Endothelial cell of umbilical vein (primary cell): ENCODE measurements around the gene ZNF48. TPM values are rescaled to one million over a fixed set of nuclear protein-coding genes. Genes with fewer than 3 reads are reported as not detected.
A peak's percentile ranks its signal among the peaks of the same experiment; 100 is the strongest.

Experiments
- BruUV-seq: library from RNA; stranded (reverse); fragments of 400-500 nt; replicated peaks from 2 replicates; lab custom pipeline; 2021; lab: Mats Ljungman, UMichigan
- CTCF ChIA-PET: fragments of 300-600, 350-600 bp; sonication (Branson Sonifier 250); formaldehyde crosslinking; loops from one replicate; lab custom pipeline; 2021; ENCODE audit warnings: antibody characterized with exemption, inconsistent platforms; lab: Charles Lee
- POLR2A ChIA-PET: fragments of 300-600, 350-600 bp; sonication (Branson Sonifier 250); formaldehyde crosslinking; loops from one replicate; lab custom pipeline; 2021; ENCODE audit warnings: antibody characterized with exemption, inconsistent platforms; lab: Charles Lee
- DNase-seq: peaks from one replicate; pipeline ENCODE4 v3.0.0-alpha.2; 2011; ENCODE audit warnings: low read depth, low spot score
- FAIRE-seq: peaks from 2 replicates; lab custom pipeline; 2011; peaks lifted over from hg19 to GRCh38; lab: Jason Lieb, UNC
- H2AFZ ChIP-seq: 2 replicates; pipeline ENCODE4 v1.6.0; 2012; ENCODE audit warnings: low read depth, low read length, control low read depth, inconsistent platforms
- H3K27ac ChIP-seq: 2 replicates; pipeline ENCODE4 v1.5.1; 2011; ENCODE audit warnings: low read depth, mild to moderate bottlenecking, control low read depth, low read length, moderate library complexity; ENCODE audit not compliant: insufficient read depth
- H3K27me3 ChIP-seq, 2 experiments: 2 replicates each; pipeline versions ENCODE4 v1.6.0 to v1.6.1; 2011; ENCODE audit warnings: low read length in 2 of 2, mixed read lengths in 1 of 2; ENCODE audit not compliant: control insufficient read depth in 2 of 2, insufficient read depth in 2 of 2
- H3K36me3 ChIP-seq, 2 experiments: 2 replicates in 1 of 2; 3 replicates in 1 of 2; pipeline ENCODE4 v1.5.1; 2011; ENCODE audit warnings: low read length in 2 of 2, mild to moderate bottlenecking in 1 of 2, moderate library complexity in 1 of 2; ENCODE audit not compliant: control insufficient read depth in 2 of 2, insufficient read depth in 2 of 2; ENCODE audit errors: extremely low read depth in 1 of 2
- H3K4me1 ChIP-seq: 3 replicates; pipeline ENCODE4 v1.5.1; 2011; ENCODE audit warnings: mild to moderate bottlenecking, low read length; ENCODE audit not compliant: control insufficient read depth, insufficient read depth; ENCODE audit errors: extremely low read depth
- H3K4me2 ChIP-seq: 2 replicates; pipeline ENCODE4 v1.6.1; 2011; ENCODE audit warnings: low read length, control low read depth, mixed read lengths; ENCODE audit not compliant: insufficient read depth
- H3K4me3 ChIP-seq, 3 experiments: fragments of 200-600 bp in 1 of 3; sonication (generic), shearing (Covaris generic) in 1 of 3; replicated peaks in 1 of 3; 2 replicates each; pipeline ENCODE4 v1.5.1; 2011 to 2016; ENCODE audit warnings: control low read depth in 3 of 3, low read length in 3 of 3, mild to moderate bottlenecking in 2 of 3, inconsistent platforms in 1 of 3, low read depth in 1 of 3, moderate library complexity in 1 of 3; ENCODE audit not compliant: insufficient read depth in 1 of 3
- H3K79me2 ChIP-seq: 2 replicates; pipeline ENCODE4 v1.6.0; 2012; ENCODE audit warnings: low read length, inconsistent platforms; ENCODE audit not compliant: control insufficient read depth, insufficient read depth
- H3K9ac ChIP-seq: replicated peaks from 2 replicates; pipeline ENCODE3; 2011; ENCODE audit warnings: low read length, control low read depth; ENCODE audit not compliant: insufficient read depth; ENCODE audit errors: extremely low read depth
- H3K9me1 ChIP-seq: replicated peaks from 3 replicates; pipeline ENCODE4 v1.6.0; 2011; ENCODE audit warnings: mild to moderate bottlenecking, low read length; ENCODE audit not compliant: control insufficient read depth, insufficient read depth; ENCODE audit errors: extremely low read depth
- H3K9me3 ChIP-seq: replicated peaks from 2 replicates; pipeline ENCODE4 v1.5.1; 2012; ENCODE audit warnings: low read length, inconsistent platforms; ENCODE audit not compliant: control insufficient read depth, insufficient read depth
- H4K20me1 ChIP-seq: replicated peaks from 2 replicates; pipeline ENCODE3; 2011; ENCODE audit warnings: mild to moderate bottlenecking, low read length; ENCODE audit not compliant: control insufficient read depth, insufficient read depth; ENCODE audit errors: extremely low read depth
- MYC ChIP-seq: IDR thresholded peaks from one replicate; pipeline ENCODE4 v1.6.1; 2011; ENCODE audit warnings: mild to moderate bottlenecking, low read depth, low read length
- POLR2A ChIP-seq: IDR thresholded peaks from 2 replicates; pipeline ENCODE4 v1.6.1; 2012; ENCODE audit warnings: low read depth, mild to moderate bottlenecking, control low read depth, low read length
- POLR2AphosphoS5 ChIP-seq: IDR thresholded peaks from 2 replicates; pipeline ENCODE4 v1.6.1; 2012; ENCODE audit warnings: low read depth, mild to moderate bottlenecking, control low read depth, low read length, moderate library complexity; ENCODE audit not compliant: insufficient read depth
- dilution Hi-C: fragments of 300-500 bp; cut with MboI; formaldehyde crosslinking; loops from one replicate; pipeline ENCODE4 v1.15.0; 2019; ENCODE audit warnings: low sequenced_read_pairs; ENCODE audit not compliant: extremely low pct_ligation_motif_present
- intact Hi-C: fragments of 100-400 bp; cut with micrococcal nuclease; formaldehyde crosslinking; loops from one replicate; pipeline ENCODE4 v1.10.0; 2022
- polyA plus RNA-seq, 4 experiments: library from polyadenylated mRNA; depleted of rRNA in 3 of 4; stranded (reverse) in 3 of 4; unstranded in 1 of 4; fragments of >200 nt; gene quantifications; 2 replicates each; pipeline versions ENCODE4 v1.2.1 to v1.2.3, GENCODE V29; 2011 to 2012; ENCODE audit warnings: missing spikeins in 1 of 4
- total RNA-seq: library from RNA; stranded (reverse); gene quantifications from 2 replicates; pipeline ENCODE4 v1.2.3, GENCODE V29; 2021
- TF ChIP-seq, protein P1 (sequence below), 2 donors: IDR thresholded peaks; 1 replicate in 1 of 2; 2 replicates in 1 of 2; pipeline ENCODE4 v1.5.1; 2011; ENCODE audit warnings: low read length in 2 of 2, mild to moderate bottlenecking in 2 of 2, moderate library complexity in 2 of 2, control low read depth in 1 of 2, inconsistent platforms in 1 of 2, low read depth in 1 of 2; ENCODE audit not compliant: insufficient read depth in 1 of 2; ENCODE audit errors: extremely low read depth in 1 of 2

Gene ZNF48
- total and polyA plus RNA-seq, 2 donors (not counting 3 experiments of a cell fraction or from before 2014, with no cell fraction given) = 15.3 to 16.1 TPM

DNA sequence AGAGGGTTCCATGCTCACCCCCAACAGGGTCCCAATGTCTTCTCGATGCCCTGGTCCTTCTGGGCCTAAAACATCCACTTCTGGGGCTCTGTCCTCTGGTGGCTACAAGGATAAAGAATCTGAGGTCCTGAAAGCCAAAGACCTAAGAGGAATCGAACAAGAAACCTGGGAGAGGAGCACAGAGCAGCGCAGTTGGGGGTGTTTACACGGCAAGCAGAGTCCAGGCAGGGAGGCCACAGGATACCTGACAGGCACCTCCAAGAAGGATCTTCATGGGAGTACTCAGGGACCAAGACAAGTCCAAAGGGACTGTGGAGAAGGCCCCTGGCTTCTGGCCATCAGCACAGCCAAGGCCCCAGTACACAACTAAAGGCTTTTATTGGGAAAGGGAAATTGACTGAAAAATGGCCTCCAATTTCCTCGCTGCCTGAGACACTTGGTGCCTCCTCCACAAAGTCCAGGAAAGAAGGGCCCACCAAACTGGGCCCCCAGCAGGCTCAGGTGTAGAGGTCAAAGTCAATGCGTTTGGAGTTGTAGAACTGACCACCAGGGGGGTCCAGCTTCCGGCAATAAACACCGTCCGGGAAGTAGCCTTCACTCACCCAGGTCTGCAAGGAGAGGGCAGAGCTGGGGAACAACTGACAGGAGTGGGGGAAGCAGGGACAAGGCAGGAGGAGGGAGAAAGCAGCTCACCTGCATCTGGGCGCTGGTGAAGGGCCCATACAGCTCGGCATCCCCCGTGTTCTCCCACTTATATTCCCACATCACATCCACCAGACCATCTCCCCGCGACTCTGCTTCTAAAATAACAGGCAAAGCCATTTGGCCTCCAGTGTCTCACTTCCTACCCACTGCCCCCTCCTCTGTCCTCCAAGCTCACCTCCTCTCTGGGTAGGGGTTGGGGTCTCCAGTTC is 42.5 kb upstream of the ZNF48 start:
- no peaks in the 10 kb centered on the region for H3K9me1 ChIP-seq
- H3K4me2 ChIP-seq = no peak overlapping the region
- H3K79me2 ChIP-seq = peaks cover 19% of the 10 kb centered on the region
- peaks cover 32% of the 10 kb centered on the region for H3K4me1 ChIP-seq
- H3K27ac ChIP-seq = peak overlapping the region; percentile 54
- H3K4me3 ChIP-seq = no peak overlapping the region
- POLR2A ChIA-PET = no interaction called here
- peaks cover 6 to 18% of the 10 kb centered on the region in 2 experiments for H3K36me3 ChIP-seq
- no peak for DNase-seq
- no peak for TF ChIP-seq POLR2A
- TF ChIP-seq, protein P1, sequence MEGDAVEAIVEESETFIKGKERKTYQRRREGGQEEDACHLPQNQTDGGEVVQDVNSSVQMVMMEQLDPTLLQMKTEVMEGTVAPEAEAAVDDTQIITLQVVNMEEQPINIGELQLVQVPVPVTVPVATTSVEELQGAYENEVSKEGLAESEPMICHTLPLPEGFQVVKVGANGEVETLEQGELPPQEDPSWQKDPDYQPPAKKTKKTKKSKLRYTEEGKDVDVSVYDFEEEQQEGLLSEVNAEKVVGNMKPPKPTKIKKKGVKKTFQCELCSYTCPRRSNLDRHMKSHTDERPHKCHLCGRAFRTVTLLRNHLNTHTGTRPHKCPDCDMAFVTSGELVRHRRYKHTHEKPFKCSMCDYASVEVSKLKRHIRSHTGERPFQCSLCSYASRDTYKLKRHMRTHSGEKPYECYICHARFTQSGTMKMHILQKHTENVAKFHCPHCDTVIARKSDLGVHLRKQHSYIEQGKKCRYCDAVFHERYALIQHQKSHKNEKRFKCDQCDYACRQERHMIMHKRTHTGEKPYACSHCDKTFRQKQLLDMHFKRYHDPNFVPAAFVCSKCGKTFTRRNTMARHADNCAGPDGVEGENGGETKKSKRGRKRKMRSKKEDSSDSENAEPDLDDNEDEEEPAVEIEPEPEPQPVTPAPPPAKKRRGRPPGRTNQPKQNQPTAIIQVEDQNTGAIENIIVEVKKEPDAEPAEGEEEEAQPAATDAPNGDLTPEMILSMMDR (IDR thresholded peaks at IDR 0.05; ENCODE audit: extremely low read depth in 1 of 2, insufficient read depth in 1 of 2, low read depth in 1 of 2, low read length in 2 of 2) = peak; percentile 17 to 31
- TF ChIP-seq POLR2AphosphoS5 = no peak
- TF ChIP-seq MYC = no peak
- BruUV-seq = no TSS peak
- dilution Hi-C loops = no loop called here
- no peak overlapping the region for H2AFZ ChIP-seq
- CTCF ChIA-PET = interaction anchor here (0.6 to 1.0 kb wide), 2 partner anchors 55 to 56 kb away, joined by 3 read pairs; no protein-coding TSS in a partner anchor
- no peaks in the 10 kb centered on the region for H3K27me3 ChIP-seq
- no peak overlapping the region for H3K9ac ChIP-seq
- H3K9me3 ChIP-seq = no peaks in the 10 kb centered on the region
- peak; percentile 35 for FAIRE-seq
- intact Hi-C loops = no loop called here
- H4K20me1 ChIP-seq = no peaks in the 10 kb centered on the region
